GM18505 (cell line): Measurements from ENCODE around the gene ZSWIM3.

ENCODE experiments used
- ATAC-seq: cut with Tn5 transposase; IDR thresholded peaks from one replicate; pipeline ENCODE4 v1.9.1; 2021; ENCODE audit not compliant: unreplicated experiment
- POLR2A ChIP-seq: IDR thresholded peaks from 4 replicates; pipeline ENCODE4 v1.6.1; 2011; ENCODE audit warnings: borderline replicate concordance; ENCODE audit not compliant: insufficient read depth, insufficient read length; ENCODE audit errors: extremely low read depth

The ZSWIM3 gene

GRCh38 chr20:45880988-45881788, 23.8 kb downstream of the ZSWIM3 start, which contains the start of gene ZSWIM1:
Gene ZSWIM1 (plus strand): TSS chr20:45881227. CDS start chr20:45882593, 1,366 bp downstream.
- TF ChIP-seq POLR2A: peak; percentile 91
- ATAC-seq: peak; percentile 92

- TF ChIP-seq POLR2A: no peak
- no peak for ATAC-seq
Observed at GRCh38 chr20:45882469-45883099, 25.2 kb downstream of the ZSWIM3 start.

GRCh38 chr20:45883100-45883469, 25.7 kb downstream of the ZSWIM3 start:
- ATAC-seq: no peak

GRCh38 chr20:45886590-45887345, 29.4 kb downstream of the ZSWIM3 start:
- no peak for ATAC-seq
- no peak for TF ChIP-seq POLR2A

More at GRCh38 chr20:45883100-45883469, 25.7 kb downstream of the ZSWIM3 start:
- TF ChIP-seq POLR2A: no peak

GRCh38 chr20:45887346-45887715, 29.9 kb downstream of the ZSWIM3 start, which contains the start of gene SPATA25:
Gene SPATA25 (minus strand): TSS chr20:45887622. CDS start chr20:45887590, 32 bp downstream.
- TF ChIP-seq POLR2A: no peak
- no peak for ATAC-seq

- no peak for ATAC-seq
- TF ChIP-seq POLR2A: no peak
Observed at GRCh38 chr20:45888681-45889080, 31.3 kb downstream of the ZSWIM3 start.

GRCh38 chr20:45890077-45890984, 32.9 kb downstream of the ZSWIM3 start:
- peak; percentile 11 for ATAC-seq
- no peak for TF ChIP-seq POLR2A

GRCh38 chr20:45890985-45891983, 33.9 kb downstream of the ZSWIM3 start, which contains the start of the genes CTSA and NEURL2:
Gene CTSA (plus strand): TSS chr20:45891335. CDS start chr20:45891569, 234 bp downstream.
Gene NEURL2 (minus strand): TSS chr20:45891208. CDS start chr20:45890991, 217 bp downstream.
- peak; percentile 69 for ATAC-seq
- TF ChIP-seq POLR2A: peak; percentile 86

- no peak for ATAC-seq
- TF ChIP-seq POLR2A: no peak
Observed at GRCh38 chr20:45892049-45892825, 34.8 kb downstream of the ZSWIM3 start.

GRCh38 chr20:45892828-45893500, 35.5 kb downstream of the ZSWIM3 start:
- ATAC-seq: no peak
- TF ChIP-seq POLR2A: no peak
